H9 (cell line): ENCODE results near the gene PLEKHD1. TPM values are rescaled to one million over a fixed set of nuclear protein-coding genes. Genes with fewer than 3 reads are reported as not detected.

ENCODE experiments used
- DNase-seq: peaks from one replicate; pipeline ENCODE4 v3.0.0-alpha.2; 2017
- H2AFZ ChIP-seq: one replicate; pipeline ENCODE4 v1.6.1; 2013; ENCODE audit warnings: mild to moderate bottlenecking, low read length, control low read depth, moderate library complexity
- H2AK5ac ChIP-seq: 2 replicates; pipeline ENCODE4 v1.6.1; 2013; ENCODE audit warnings: low read length, control low read depth, mixed read lengths; ENCODE audit not compliant: insufficient read length
- H2BK120ac ChIP-seq: one replicate; pipeline ENCODE4 v1.6.1; 2013; ENCODE audit warnings: low read depth, mild to moderate bottlenecking, low read length, control low read depth, inconsistent platforms; ENCODE audit not compliant: poor library complexity, severe bottlenecking
- H2BK12ac ChIP-seq: 2 replicates; pipeline ENCODE4 v1.6.1; 2013; ENCODE audit warnings: low read length, control low read depth, mixed read lengths, low read depth; ENCODE audit not compliant: insufficient read length
- H2BK15ac ChIP-seq: 2 replicates; pipeline ENCODE4 v1.6.1; 2013; ENCODE audit warnings: low read depth, low read length, control low read depth
- H2BK20ac ChIP-seq: one replicate; pipeline ENCODE4 v1.6.1; 2013; ENCODE audit warnings: low read depth, mild to moderate bottlenecking, low read length, control low read depth, inconsistent platforms; ENCODE audit not compliant: poor library complexity, severe bottlenecking
- H2BK5ac ChIP-seq: 2 replicates; pipeline ENCODE4 v1.6.1; 2013; ENCODE audit warnings: low read length, control low read depth, mixed read lengths; ENCODE audit not compliant: insufficient read length
- H3K14ac ChIP-seq: 2 replicates; pipeline ENCODE4 v1.6.1; 2013; ENCODE audit warnings: low read length, control low read depth; ENCODE audit not compliant: insufficient read depth
- H3K18ac ChIP-seq: 2 replicates; pipeline ENCODE4 v1.6.1; 2013; ENCODE audit warnings: low read depth, mild to moderate bottlenecking, mixed read lengths, low read length, control low read depth; ENCODE audit not compliant: insufficient read length
- H3K23ac ChIP-seq: 2 replicates; pipeline ENCODE4 v1.6.1; 2013; ENCODE audit warnings: low read length, control low read depth, mixed read lengths, low read depth; ENCODE audit not compliant: insufficient read length
- H3K23me2 ChIP-seq: 2 replicates; pipeline ENCODE4 v1.6.1; 2013; ENCODE audit warnings: low read depth, mild to moderate bottlenecking, mixed read lengths, low read length, control low read depth; ENCODE audit not compliant: insufficient read length, poor library complexity, severe bottlenecking
- H3K27ac ChIP-seq: 2 replicates; pipeline ENCODE4 v1.5.1; 2013; ENCODE audit warnings: low read length, control low read depth, mixed read lengths, low read depth; ENCODE audit not compliant: insufficient read length
- H3K27me3 ChIP-seq: 2 replicates; pipeline ENCODE4 v1.6.1; 2013; ENCODE audit warnings: low read length, control low read depth, inconsistent platforms; ENCODE audit not compliant: insufficient read depth
- H3K4ac ChIP-seq: 2 replicates; pipeline ENCODE4 v1.6.1; 2013; ENCODE audit warnings: low read depth, mild to moderate bottlenecking, control low read depth, inconsistent platforms, low read length, moderate library complexity
- H3K4me1 ChIP-seq: 2 replicates; pipeline ENCODE4 v1.6.1; 2013; ENCODE audit warnings: low read length, control low read depth, inconsistent platforms; ENCODE audit not compliant: insufficient read depth
- H3K4me2 ChIP-seq: 2 replicates; pipeline ENCODE4 v1.6.1; 2013; ENCODE audit warnings: low read length, control low read depth, mixed read lengths; ENCODE audit not compliant: insufficient read length, insufficient read depth
- H3K56ac ChIP-seq: 2 replicates; pipeline ENCODE4 v1.6.1; 2013; ENCODE audit warnings: low read depth, mild to moderate bottlenecking, mixed read lengths, low read length, control low read depth; ENCODE audit not compliant: insufficient read length
- H3K79me1 ChIP-seq: 2 replicates; pipeline ENCODE4 v1.6.1; 2013; ENCODE audit warnings: low read depth, mild to moderate bottlenecking, moderate library complexity, low read length, control low read depth, inconsistent platforms; ENCODE audit not compliant: insufficient read depth, poor library complexity, severe bottlenecking
- H3K79me2 ChIP-seq: 2 replicates; pipeline ENCODE4 v1.6.1; 2013; ENCODE audit warnings: low read length, control low read depth, inconsistent platforms; ENCODE audit not compliant: insufficient read depth
- H3K9ac ChIP-seq: 2 replicates; pipeline ENCODE4 v1.6.1; 2013; ENCODE audit warnings: low read length, control low read depth, mixed read lengths; ENCODE audit not compliant: insufficient read length; ENCODE audit errors: extremely low read depth
- H3K9me3 ChIP-seq: one replicate; pipeline ENCODE4 v1.6.1; 2013; ENCODE audit warnings: low read depth, low read length, inconsistent platforms; ENCODE audit not compliant: control insufficient read depth
- H3T11ph ChIP-seq: one replicate; pipeline ENCODE4 v1.6.1; 2013; ENCODE audit warnings: mild to moderate bottlenecking, low read length, control low read depth, inconsistent platforms
- H4K20me1 ChIP-seq: one replicate; pipeline ENCODE4 v1.6.1; 2013; ENCODE audit not compliant: control insufficient read depth, insufficient read length, insufficient read depth
- H4K5ac ChIP-seq: 2 replicates; pipeline ENCODE4 v1.6.1; 2013; ENCODE audit warnings: low read depth, mild to moderate bottlenecking, mixed read lengths, low read length, control low read depth; ENCODE audit not compliant: insufficient read length
- H4K8ac ChIP-seq: replicated peaks from 2 replicates; pipeline ENCODE4 v1.6.1; 2013; ENCODE audit warnings: low read length, control low read depth, mixed read lengths, low read depth; ENCODE audit not compliant: insufficient read length
- H4K91ac ChIP-seq: 2 replicates; pipeline ENCODE4 v1.6.1; 2013; ENCODE audit warnings: low read depth, mild to moderate bottlenecking, moderate library complexity, mixed read lengths, low read length, control low read depth; ENCODE audit not compliant: insufficient read length
- H3K27ac Mint-ChIP-seq, 3 experiments: 2 replicates in 2 of 3; 3 replicates in 1 of 3; pipeline ENCODE4 v1.8.0; 2020 to 2021; ENCODE audit warnings: mixed read lengths in 3 of 3, mild to moderate bottlenecking in 1 of 3, moderate library complexity in 1 of 3
- H3K27me3 Mint-ChIP-seq: 2 replicates; pipeline ENCODE4 v1.8.0; 2021; ENCODE audit warnings: low read depth, mild to moderate bottlenecking, moderate library complexity, mixed read lengths
- H3K36me3 Mint-ChIP-seq, 3 experiments: 2 replicates in 2 of 3; 3 replicates in 1 of 3; pipeline ENCODE4 v1.8.0; 2020 to 2021; ENCODE audit warnings: low read depth in 3 of 3, mixed read lengths in 3 of 3; ENCODE audit not compliant: insufficient read depth in 1 of 3
- H3K4me1 Mint-ChIP-seq, 2 experiments: 2 replicates each; pipeline ENCODE4 v1.8.0; 2020; ENCODE audit warnings: mixed read lengths in 2 of 2
- H3K4me3 Mint-ChIP-seq, 2 experiments: 2 replicates in 1 of 2; 3 replicates in 1 of 2; pipeline ENCODE4 v1.8.0; 2020 to 2021; ENCODE audit warnings: mild to moderate bottlenecking in 2 of 2, mixed read lengths in 2 of 2, moderate library complexity in 1 of 2
- H3K9me3 Mint-ChIP-seq, 2 experiments: 2 replicates in 1 of 2; 3 replicates in 1 of 2; pipeline ENCODE4 v1.8.0; 2020; ENCODE audit warnings: mild to moderate bottlenecking in 2 of 2, mixed read lengths in 2 of 2, moderate library complexity in 1 of 2
- total RNA-seq: library from RNA; stranded (reverse); gene quantifications from 2 replicates; pipeline ENCODE4 v1.2.1, GENCODE V29; 2021
- TF ChIP-seq, protein P1 (sequence below): fragments of 200-600 bp; sonication (generic); conservative IDR thresholded peaks from 3 replicates; pipeline ENCODE4 v1.8.0; 2021; ENCODE audit warnings: antibody characterized with exemption, mild to moderate bottlenecking

Gene PLEKHD1
- total RNA-seq, 1 experiment from 2014 or later = 0.37 TPM

DNA sequence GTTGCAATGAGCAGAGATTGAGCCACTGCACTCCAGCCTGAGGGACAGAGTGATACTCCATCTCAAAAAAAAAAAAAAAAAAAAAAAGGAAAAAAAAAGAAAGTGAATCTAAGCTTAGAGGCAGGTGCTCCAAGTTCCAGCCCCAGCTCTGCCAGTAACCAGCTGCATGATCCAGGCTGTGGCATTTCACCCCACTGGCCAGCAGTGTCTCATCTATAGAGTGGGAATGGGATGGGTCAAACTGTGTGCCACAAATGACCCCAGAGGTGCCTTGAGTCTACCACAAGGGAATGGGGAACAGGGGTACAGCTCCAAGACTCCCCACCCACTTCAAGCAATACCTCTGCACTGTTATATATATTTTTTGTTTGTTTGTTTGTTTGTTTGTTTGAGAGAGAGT is 5.0 kb downstream of the PLEKHD1 start:
- Histone ChIP-seq H3T11ph (no peak overlapping the region), H3K79me2 (no peaks in the 10 kb centered on the region), H2BK5ac (no peak overlapping the region), H2BK12ac (no peak overlapping the region), H2BK15ac (no peak overlapping the region), H3K23me2 (peaks cover 6% of the 10 kb centered on the region), H2BK20ac (no peak overlapping the region), H2BK120ac (no peak overlapping the region), H3K27ac (no peak overlapping the region), H3K56ac (no peak overlapping the region), H4K91ac (no peak overlapping the region), H3K79me1 (no peaks in the 10 kb centered on the region), H2AFZ (no peak overlapping the region), H3K9ac (no peak overlapping the region), H4K20me1 (no peaks in the 10 kb centered on the region), H3K4me2 (no peak overlapping the region), H3K27me3 (peaks cover 10% of the 10 kb centered on the region; the same call in 1 of the 2 replicates), H4K5ac (no peak overlapping the region), H4K8ac (no peak overlapping the region), H3K9me3 (no peaks in the 10 kb centered on the region), H3K4me1 (no peaks in the 10 kb centered on the region), H2AK5ac (no peak overlapping the region), H3K18ac (no peak overlapping the region), H3K14ac (no peak overlapping the region), H3K4ac (no peak overlapping the region), H3K23ac (no peak overlapping the region)
- no peak for DNase-seq
- H3K4me1 Mint-ChIP-seq = peaks cover 9 to 12% of the 10 kb centered on the region in 2 experiments; a peak in 3 of 4 replicates
- no peak overlapping the region for H3K4me3 Mint-ChIP-seq
- H3K36me3 Mint-ChIP-seq = no peaks in the 10 kb centered on the region; a peak in 1 of 7 replicates
- TF ChIP-seq, protein P1, sequence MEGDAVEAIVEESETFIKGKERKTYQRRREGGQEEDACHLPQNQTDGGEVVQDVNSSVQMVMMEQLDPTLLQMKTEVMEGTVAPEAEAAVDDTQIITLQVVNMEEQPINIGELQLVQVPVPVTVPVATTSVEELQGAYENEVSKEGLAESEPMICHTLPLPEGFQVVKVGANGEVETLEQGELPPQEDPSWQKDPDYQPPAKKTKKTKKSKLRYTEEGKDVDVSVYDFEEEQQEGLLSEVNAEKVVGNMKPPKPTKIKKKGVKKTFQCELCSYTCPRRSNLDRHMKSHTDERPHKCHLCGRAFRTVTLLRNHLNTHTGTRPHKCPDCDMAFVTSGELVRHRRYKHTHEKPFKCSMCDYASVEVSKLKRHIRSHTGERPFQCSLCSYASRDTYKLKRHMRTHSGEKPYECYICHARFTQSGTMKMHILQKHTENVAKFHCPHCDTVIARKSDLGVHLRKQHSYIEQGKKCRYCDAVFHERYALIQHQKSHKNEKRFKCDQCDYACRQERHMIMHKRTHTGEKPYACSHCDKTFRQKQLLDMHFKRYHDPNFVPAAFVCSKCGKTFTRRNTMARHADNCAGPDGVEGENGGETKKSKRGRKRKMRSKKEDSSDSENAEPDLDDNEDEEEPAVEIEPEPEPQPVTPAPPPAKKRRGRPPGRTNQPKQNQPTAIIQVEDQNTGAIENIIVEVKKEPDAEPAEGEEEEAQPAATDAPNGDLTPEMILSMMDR = no peak
- peaks cover 52% of the 10 kb centered on the region for H3K27me3 Mint-ChIP-seq
- no peaks in the 10 kb centered on the region for H3K9me3 Mint-ChIP-seq
- no peak overlapping the region for H3K27ac Mint-ChIP-seq
